Measurements from ENCODE around the gene SIRPB2.

GRCh38 chr20:1468117-1468624 lies 23.0 kb downstream of the SIRPB2 start:
- TF ChIP-seq CTCF (IDR thresholded peaks at IDR 0.05) (no peak), POLR2A (IDR thresholded peaks at IDR 0.05) (no peak), EP300 (IDR thresholded peaks at IDR 0.05) (no peak)

All from tibial nerve (tissue), 4 donors.